Smooth muscle cell (in vitro differentiated cells): ENCODE results near the gene UBXN2A. TPM values are rescaled to one million over a fixed set of nuclear protein-coding genes. Genes with fewer than 3 reads are reported as not detected.

Experiments
- DNase-seq: peaks from one replicate; lab custom pipeline; 2025; ENCODE audit not compliant: unreplicated experiment; lab: John Stamatoyannopoulos, UW
- H2AFZ ChIP-seq: fragments of 200-600 bp; sonication (generic); 2 replicates; pipeline ENCODE4 v1.6.0; 2016; ENCODE audit warnings: antibody characterized with exemption, low read depth, mild to moderate bottlenecking
- H3F3A ChIP-seq: fragments of 200-600 bp; sonication (generic); 2 replicates; pipeline ENCODE4 v1.6.0; 2017; ENCODE audit warnings: antibody characterized with exemption, low read depth
- H3K27ac ChIP-seq: fragments of 200-600 bp; sonication (generic); 2 replicates; pipeline ENCODE4 v1.5.1; 2016; ENCODE audit warnings: low read depth, mild to moderate bottlenecking
- H3K27me3 ChIP-seq: fragments of 200-600 bp; sonication (generic); 2 replicates; pipeline ENCODE4 v1.6.1; 2016; ENCODE audit warnings: low read depth, mild to moderate bottlenecking
- H3K36me3 ChIP-seq: fragments of 200-600 bp; sonication (generic); 2 replicates; pipeline ENCODE4 v1.5.1; 2016; ENCODE audit warnings: low read depth
- H3K4me1 ChIP-seq: fragments of 200-600 bp; sonication (generic); 2 replicates; pipeline ENCODE4 v1.5.1; 2016; ENCODE audit warnings: low read depth
- H3K4me2 ChIP-seq: fragments of 200-600 bp; sonication (generic); 2 replicates; pipeline ENCODE4 v1.6.0; 2016; ENCODE audit warnings: mild to moderate bottlenecking
- H3K4me3 ChIP-seq: fragments of 200-600 bp; sonication (generic); 2 replicates; pipeline ENCODE4 v1.5.1; 2016; ENCODE audit warnings: mild to moderate bottlenecking
- H3K79me2 ChIP-seq: fragments of 200-600 bp; sonication (generic); 2 replicates; pipeline ENCODE4 v1.6.0; 2016; ENCODE audit warnings: low read depth, mild to moderate bottlenecking
- H3K9ac ChIP-seq: fragments of 200-600 bp; sonication (generic); 2 replicates; pipeline ENCODE4 v1.6.0; 2016; ENCODE audit warnings: low read depth
- H3K9me3 ChIP-seq: fragments of 200-600 bp; sonication (generic); replicated peaks from 2 replicates; pipeline ENCODE4 v1.5.1; 2016; ENCODE audit warnings: low read depth
- H4K20me1 ChIP-seq: fragments of 200-600 bp; sonication (generic); 2 replicates; pipeline ENCODE4 v1.6.0; 2016; ENCODE audit warnings: low read depth
- WGBS: methylation state at CpG from one replicate; pipeline ENCODE4 v1.1.7; 2016; ENCODE audit warnings: low lambda C conversion rate; 5-methylcytosine and 5-hydroxymethylcytosine counted together
- polyA plus RNA-seq: library from polyadenylated mRNA; unstranded; fragments of >200 nt; fragmentation: Nextera tagmentation; extraction: Ambion mirVana; gene quantifications from 2 replicates; pipeline ENCODE4 v1.2.1, GENCODE V29; 2016
- total RNA-seq: library from RNA; depleted of rRNA; stranded (reverse); fragments of >200 nt; gene quantifications from 2 replicates; pipeline ENCODE4 v1.2.3, GENCODE V29; 2014
- TF ChIP-seq, protein P1 (sequence below): fragments of 200-600 bp; sonication (generic); IDR thresholded peaks from 2 replicates; pipeline ENCODE4 v1.5.1; 2017; ENCODE audit warnings: borderline replicate concordance, mild to moderate bottlenecking, antibody characterized with exemption; ENCODE audit not compliant: insufficient read depth, poor library complexity, severe bottlenecking

Gene UBXN2A, protein sequence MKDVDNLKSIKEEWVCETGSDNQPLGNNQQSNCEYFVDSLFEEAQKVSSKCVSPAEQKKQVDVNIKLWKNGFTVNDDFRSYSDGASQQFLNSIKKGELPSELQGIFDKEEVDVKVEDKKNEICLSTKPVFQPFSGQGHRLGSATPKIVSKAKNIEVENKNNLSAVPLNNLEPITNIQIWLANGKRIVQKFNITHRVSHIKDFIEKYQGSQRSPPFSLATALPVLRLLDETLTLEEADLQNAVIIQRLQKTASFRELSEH
- 21.6 and 26.0 TPM in 2 replicates for total RNA-seq
- polyA plus RNA-seq, result 15.5 and 19.1 TPM in 2 replicates

DNA sequence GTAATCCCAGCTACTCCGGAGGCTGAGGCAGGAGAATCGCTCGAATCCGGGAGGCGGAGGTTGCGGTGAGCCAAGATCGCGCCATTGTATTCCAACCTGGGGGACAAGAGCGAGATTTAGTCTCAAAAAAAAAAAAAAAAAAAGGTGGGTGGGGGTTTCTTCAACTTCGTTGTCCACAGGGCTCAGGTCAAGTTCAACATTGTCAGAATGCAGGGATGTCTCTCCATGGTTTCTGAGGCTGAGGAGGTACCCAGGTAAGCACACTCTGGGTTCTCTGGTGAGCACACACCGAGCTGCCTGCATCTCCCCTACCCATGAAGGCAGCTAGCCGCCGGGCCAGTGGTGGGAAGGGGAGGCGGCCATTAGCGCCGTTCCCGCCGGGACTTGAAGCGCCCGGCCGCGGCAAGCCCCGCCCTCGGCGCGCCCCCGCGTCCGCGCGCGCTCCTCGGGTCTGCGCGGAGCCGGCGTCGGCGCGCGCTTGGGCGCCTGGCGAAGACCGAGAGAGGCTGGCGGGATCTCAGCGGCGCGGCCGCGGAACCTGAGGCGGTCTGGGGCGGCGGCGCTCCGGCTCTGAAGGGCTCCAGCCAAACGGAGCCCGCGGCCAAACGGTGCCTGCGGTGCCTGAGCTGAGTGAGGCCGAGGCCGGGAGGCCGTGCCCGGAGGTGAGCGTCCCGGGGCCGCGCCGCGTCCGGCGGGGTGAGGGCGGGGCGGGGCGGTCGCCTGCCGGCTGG lies at the start of gene UBXN2A:
TSS of gene UBXN2A (plus strand) at position 477 of the 731 bp plus-strand sequence. CDS start 17,852 bp downstream, outside the sequence.
- H3K36me3 ChIP-seq, result no peaks in the 10 kb centered on the region
- H3K79me2 ChIP-seq, result peaks cover 43% of the 10 kb centered on the region
- H3K9me3 ChIP-seq, result no peaks in the 10 kb centered on the region
- peak within 1 kb of the TSS; percentile 91 for H3K4me2 ChIP-seq
- peak within 1 kb of the TSS; percentile 75 for H3K27ac ChIP-seq
- H3F3A ChIP-seq, result no peaks in the 10 kb centered on the region
- H3K9ac ChIP-seq, result peak within 1 kb of the TSS; percentile 73
- DNase-seq, result no peak
- no peaks in the 10 kb centered on the region for H3K27me3 ChIP-seq
- TF ChIP-seq, protein P1, sequence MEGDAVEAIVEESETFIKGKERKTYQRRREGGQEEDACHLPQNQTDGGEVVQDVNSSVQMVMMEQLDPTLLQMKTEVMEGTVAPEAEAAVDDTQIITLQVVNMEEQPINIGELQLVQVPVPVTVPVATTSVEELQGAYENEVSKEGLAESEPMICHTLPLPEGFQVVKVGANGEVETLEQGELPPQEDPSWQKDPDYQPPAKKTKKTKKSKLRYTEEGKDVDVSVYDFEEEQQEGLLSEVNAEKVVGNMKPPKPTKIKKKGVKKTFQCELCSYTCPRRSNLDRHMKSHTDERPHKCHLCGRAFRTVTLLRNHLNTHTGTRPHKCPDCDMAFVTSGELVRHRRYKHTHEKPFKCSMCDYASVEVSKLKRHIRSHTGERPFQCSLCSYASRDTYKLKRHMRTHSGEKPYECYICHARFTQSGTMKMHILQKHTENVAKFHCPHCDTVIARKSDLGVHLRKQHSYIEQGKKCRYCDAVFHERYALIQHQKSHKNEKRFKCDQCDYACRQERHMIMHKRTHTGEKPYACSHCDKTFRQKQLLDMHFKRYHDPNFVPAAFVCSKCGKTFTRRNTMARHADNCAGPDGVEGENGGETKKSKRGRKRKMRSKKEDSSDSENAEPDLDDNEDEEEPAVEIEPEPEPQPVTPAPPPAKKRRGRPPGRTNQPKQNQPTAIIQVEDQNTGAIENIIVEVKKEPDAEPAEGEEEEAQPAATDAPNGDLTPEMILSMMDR, result no peak
- H3K4me3 ChIP-seq, result peak within 1 kb of the TSS; percentile 88
- 2% methylated on average over 71 of the region's 77 CpGs for WGBS
- H2AFZ ChIP-seq, result peak within 1 kb of the TSS; percentile 93
- peaks cover 37% of the 10 kb centered on the region for H4K20me1 ChIP-seq
- H3K4me1 ChIP-seq, result peaks cover 13% of the 10 kb centered on the region

DNA sequence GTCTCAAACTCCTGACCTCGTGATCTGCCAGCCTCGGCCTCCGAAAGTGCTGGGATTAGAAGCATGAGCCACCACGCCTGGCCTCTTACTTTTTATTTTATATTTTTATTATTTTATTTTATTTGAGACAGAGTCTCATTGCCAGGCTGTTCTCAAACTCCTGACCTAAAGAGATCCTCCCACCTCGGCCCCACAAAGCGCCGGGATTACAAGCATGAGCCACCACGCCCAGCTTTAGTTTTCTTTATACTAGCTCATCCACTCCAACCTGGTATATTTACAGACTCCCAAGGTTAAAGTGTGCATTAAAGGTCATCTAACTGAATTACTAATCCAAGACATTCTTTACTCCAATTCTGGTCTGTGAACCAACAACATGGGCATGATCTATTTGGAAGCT lies 40.1 kb upstream of the UBXN2A start:
- Histone ChIP-seq H2AFZ (no peak overlapping the region), H3K79me2 (peaks cover 93% of the 10 kb centered on the region), H3K4me2 (peak overlapping the region; percentile 34), H3K27ac (peak overlapping the region; percentile 62), H3K9me3 (no peaks in the 10 kb centered on the region), H3K36me3 (no peaks in the 10 kb centered on the region), H3F3A (no peaks in the 10 kb centered on the region), H3K4me3 (no peak overlapping the region), H4K20me1 (peaks cover 83% of the 10 kb centered on the region), H3K4me1 (peaks cover 15% of the 10 kb centered on the region), H3K9ac (no peak overlapping the region), H3K27me3 (no peaks in the 10 kb centered on the region)
- 98% methylated on average over 8 of the region's 8 CpGs for WGBS
- TF ChIP-seq, protein P1, result no peak
- no peak for DNase-seq

DNA sequence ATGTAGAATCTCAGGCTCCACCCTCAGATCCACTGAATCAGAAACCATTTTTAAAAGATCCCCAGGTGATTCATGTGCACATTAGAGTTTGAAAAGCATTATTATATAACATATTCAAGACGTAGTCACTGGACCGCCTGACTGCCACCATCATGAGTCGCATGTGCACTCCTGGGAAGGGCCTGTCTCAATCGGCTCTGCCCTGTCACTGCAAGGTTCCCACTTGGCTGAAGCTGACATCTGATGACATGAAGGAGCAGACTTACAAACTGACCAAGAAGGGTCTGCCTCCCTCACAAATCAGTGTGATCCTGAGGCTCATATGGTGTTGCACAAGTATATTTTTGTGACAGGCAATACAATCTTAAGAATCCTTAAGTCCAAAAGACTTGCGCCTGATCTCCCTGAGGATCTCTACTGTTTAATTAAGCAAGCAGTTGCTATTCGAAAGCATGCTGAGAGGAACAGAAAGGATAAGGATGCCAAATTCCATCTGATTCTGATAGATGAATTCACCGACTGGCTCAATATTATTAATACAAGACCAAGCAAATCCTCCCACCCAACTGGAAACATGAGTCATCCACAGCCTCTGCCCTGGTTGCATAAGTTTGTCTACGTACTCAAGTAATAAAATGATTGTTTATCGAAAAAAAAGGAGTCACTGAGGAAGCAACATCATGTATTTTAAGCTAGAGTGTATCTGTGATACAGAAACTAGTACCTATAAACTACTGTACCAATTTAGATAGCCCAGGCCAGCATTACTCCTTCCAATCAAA lies 39.5 kb upstream of the UBXN2A start:
- TF ChIP-seq, protein P1, result no peak
- H3K4me2 ChIP-seq, result peak overlapping the region; percentile 34
- peaks cover 15% of the 10 kb centered on the region for H3K4me1 ChIP-seq
- H3K9ac ChIP-seq, result peak overlapping the region; percentile 9
- peaks cover 95% of the 10 kb centered on the region for H3K79me2 ChIP-seq
- H3K9me3 ChIP-seq, result no peaks in the 10 kb centered on the region
- peak overlapping the region; percentile 62 for H3K27ac ChIP-seq
- H3F3A ChIP-seq, result no peaks in the 10 kb centered on the region
- WGBS, result 59% methylated on average over 9 of the region's 9 CpGs
- no peaks in the 10 kb centered on the region for H3K27me3 ChIP-seq
- H3K36me3 ChIP-seq, result no peaks in the 10 kb centered on the region
- no peak overlapping the region for H3K4me3 ChIP-seq
- H2AFZ ChIP-seq, result no peak overlapping the region
- peaks cover 86% of the 10 kb centered on the region for H4K20me1 ChIP-seq
- no peak for DNase-seq
